ENCODE results near the gene SWAP70. TPM values are rescaled to one million over a fixed set of nuclear protein-coding genes. Genes with fewer than 3 reads are reported as not detected.

Gene SWAP70
- total RNA-seq, 1 experiment from 2014 or later = 21.1 TPM

GRCh38 chr11:9710223-9710622 lies 46.3 kb downstream of the SWAP70 start:
- Histone ChIP-seq H3K4me1 (ENCODE audit: insufficient read depth, low read length, poor library complexity, severe bottlenecking) (no peaks in the 10 kb centered on the region), H3K36me3 (ENCODE audit: insufficient read depth, low read length, poor library complexity, severe bottlenecking) (no peaks in the 10 kb centered on the region), H3K4me3 (ENCODE audit: low read depth, low read length, poor library complexity, severe bottlenecking) (no peak overlapping the region), H3K9me3 (ENCODE audit: low read depth, low read length, poor library complexity, severe bottlenecking) (no peaks in the 10 kb centered on the region), H3K27me3 (replicated peaks; ENCODE audit: insufficient read depth, low read depth, low read length, poor library complexity) (no peaks in the 10 kb centered on the region), H3K27ac (ENCODE audit: low read depth, low read length, poor library complexity, severe bottlenecking) (no peak overlapping the region)
- DNase-seq (ENCODE audit: low spot score) = no peak
- ChIA-PET POLR2A (ENCODE audit: low non-redundant PET) (interaction anchor here (0.7 kb wide), 1 partner anchor 186 kb away, joined by 5 read pairs; no protein-coding TSS in a partner anchor), CTCF (no interaction called here)
- intact Hi-C loops (cut with micrococcal nuclease; ENCODE audit: unreplicated experiment) = no loop called here
- TF ChIP-seq EZH2 (IDR thresholded peaks at IDR 0.05; ENCODE audit: borderline replicate concordance, low read depth, low read length, poor library complexity, severe bottlenecking) (no peak), CTCF (conservative IDR thresholded peaks at IDR 0.05; ENCODE audit: low read depth, low read length) (no peak)
- BruUV-seq (replicated peaks) = no TSS peak

- H3K27me3 ChIP-seq (replicated peaks; ENCODE audit: insufficient read depth, low read depth, low read length, poor library complexity) = no peaks in the 10 kb centered on the region
- TF ChIP-seq EZH2 (IDR thresholded peaks at IDR 0.05; ENCODE audit: borderline replicate concordance, low read depth, low read length, poor library complexity, severe bottlenecking) (no peak), CTCF (conservative IDR thresholded peaks at IDR 0.05; ENCODE audit: low read depth, low read length) (no peak)
- H3K9me3 ChIP-seq (ENCODE audit: low read depth, low read length, poor library complexity, severe bottlenecking) = no peaks in the 10 kb centered on the region
- no TSS peak for BruUV-seq (replicated peaks)
- no peak for DNase-seq (ENCODE audit: low spot score)
- CTCF ChIA-PET = no interaction called here
- H3K36me3 ChIP-seq (ENCODE audit: insufficient read depth, low read length, poor library complexity, severe bottlenecking) = no peaks in the 10 kb centered on the region
- H3K27ac ChIP-seq (ENCODE audit: low read depth, low read length, poor library complexity, severe bottlenecking) = no peak overlapping the region
- intact Hi-C loops (cut with micrococcal nuclease; ENCODE audit: unreplicated experiment) = no loop called here
- POLR2A ChIA-PET (ENCODE audit: low non-redundant PET) = interaction anchor here (0.7 kb wide), 1 partner anchor 187 kb away, joined by 5 read pairs; no protein-coding TSS in a partner anchor
- no peak overlapping the region for H3K4me3 ChIP-seq (ENCODE audit: low read depth, low read length, poor library complexity, severe bottlenecking)
- no peaks in the 10 kb centered on the region for H3K4me1 ChIP-seq (ENCODE audit: insufficient read depth, low read length, poor library complexity, severe bottlenecking)
These were observed 47.0 kb downstream of the SWAP70 start for GRCh38 chr11:9710852-9711251.

GRCh38 chr11:9711454-9712307 lies 47.8 kb downstream of the SWAP70 start:
- BruUV-seq (replicated peaks) = no TSS peak
- no peak overlapping the region for H3K4me3 ChIP-seq (ENCODE audit: low read depth, low read length, poor library complexity, severe bottlenecking)
- no peaks in the 10 kb centered on the region for H3K27me3 ChIP-seq (replicated peaks; ENCODE audit: insufficient read depth, low read depth, low read length, poor library complexity)
- ChIA-PET CTCF (no interaction called here), POLR2A (ENCODE audit: low non-redundant PET) (no interaction called here)
- TF ChIP-seq EZH2 (IDR thresholded peaks at IDR 0.05; ENCODE audit: borderline replicate concordance, low read depth, low read length, poor library complexity, severe bottlenecking) = no peak
- TF ChIP-seq CTCF (conservative IDR thresholded peaks at IDR 0.05; ENCODE audit: low read depth, low read length) = no peak
- H3K27ac ChIP-seq (ENCODE audit: low read depth, low read length, poor library complexity, severe bottlenecking) = no peak overlapping the region
- H3K36me3 ChIP-seq (ENCODE audit: insufficient read depth, low read length, poor library complexity, severe bottlenecking) = no peaks in the 10 kb centered on the region
- DNase-seq (ENCODE audit: low spot score) = no peak
- no peaks in the 10 kb centered on the region for H3K4me1 ChIP-seq (ENCODE audit: insufficient read depth, low read length, poor library complexity, severe bottlenecking)
- H3K9me3 ChIP-seq (ENCODE audit: low read depth, low read length, poor library complexity, severe bottlenecking) = no peaks in the 10 kb centered on the region
- intact Hi-C loops (cut with micrococcal nuclease; ENCODE audit: unreplicated experiment) = no loop called here
